Kidney (tissue), 14 donors: ENCODE results near the gene PEF1. TPM values are rescaled to one million over a fixed set of nuclear protein-coding genes. Genes with fewer than 3 reads are reported as not detected.

ENCODE experiments used
- DNase-seq, 5 donors: peaks; one replicate each; pipeline ENCODE4 v3.0.0-alpha.2; 2013 to 2020
- FAIRE-seq: peaks from 2 replicates; lab custom pipeline; 2012; peaks lifted over from hg19 to GRCh38; lab: Jason Lieb, UNC
- H3K27ac ChIP-seq, 2 donors: one replicate each; pipeline ENCODE4 v1.7.0; 2013; ENCODE audit warnings: low read depth in 2 of 2, low read length in 2 of 2, inconsistent platforms in 1 of 2
- H3K27me3 ChIP-seq: one replicate; pipeline ENCODE4 v1.7.1; 2013; ENCODE audit warnings: low read length, inconsistent platforms; ENCODE audit not compliant: control insufficient read depth, insufficient read depth
- H3K36me3 ChIP-seq, 3 donors: one replicate each; pipeline versions ENCODE4 v1.7.0 to v1.7.1; 2013; ENCODE audit warnings: low read length in 3 of 3, control low read depth in 1 of 3, inconsistent platforms in 1 of 3; ENCODE audit not compliant: insufficient read depth in 3 of 3, control insufficient read depth in 2 of 3
- H3K4me1 ChIP-seq, 3 donors: one replicate each; pipeline versions ENCODE4 v1.7.0 to v1.7.1; 2013; ENCODE audit warnings: low read length in 3 of 3, inconsistent platforms in 1 of 3, low read depth in 1 of 3; ENCODE audit not compliant: control insufficient read depth in 2 of 3, insufficient read depth in 2 of 3
- H3K4me3 ChIP-seq, 3 donors: one replicate each; pipeline versions ENCODE4 v1.7.0 to v1.8.1; 2013; ENCODE audit warnings: low read length in 3 of 3, control low read depth in 1 of 3, inconsistent platforms in 1 of 3
- H3K9ac ChIP-seq, 3 donors: one replicate each; pipeline versions ENCODE4 v1.7.0 to v1.7.1; 2013; ENCODE audit warnings: low read length in 3 of 3, control low read depth in 1 of 3, inconsistent platforms in 1 of 3
- H3K9me3 ChIP-seq, 3 donors: one replicate each; pipeline versions ENCODE4 v1.7.0 to v1.7.1; 2013; ENCODE audit warnings: low read length in 3 of 3, control low read depth in 1 of 3, inconsistent platforms in 1 of 3; ENCODE audit not compliant: control insufficient read depth in 2 of 3, insufficient read depth in 1 of 3
- intact Hi-C: fragments of 100-400 bp; cut with DNase I; formaldehyde crosslinking; loops from one replicate; pipeline ENCODE4 v1.11.1; 2022
- polyA plus RNA-seq: library from polyadenylated mRNA; stranded (reverse); fragments of 350-450 nt; fragmentation: Illumina TruSeq; extraction: RNeasy Lipid Tissue Mini Kit (QIAGEN cat#74804); gene quantifications from one replicate; pipeline ENCODE4 v1.2.3, GENCODE V29; 2014; ENCODE audit warnings: low read depth, low replicate concordance; ENCODE audit not compliant: insufficient read depth
- total RNA-seq: library from RNA; stranded (reverse); fragmentation: NEBNext Ultra II Directional; extraction: Animal tissue kit (Norgen Biotek cat#: 25700); gene quantifications from one replicate; pipeline ENCODE4 v1.2.1, GENCODE V29; 2021
- TF ChIP-seq, protein P1 (sequence below): IDR thresholded peaks from 3 replicates; pipeline ENCODE4 v1.5.1; 2012; ENCODE audit warnings: mild to moderate bottlenecking, moderate library complexity, borderline replicate concordance; ENCODE audit not compliant: insufficient read depth; ENCODE audit errors: extremely low read depth
- donor health status: control.
- donor health status: control.
- donor health status: control.
- donor health status: control.
- donor health status: control.
- donor health status: DM: yes; HTN: yes; CAD: no.
- donor health status: Normal renal cell carcinoma (clear cell type).

The PEF1 gene
- total and polyA plus RNA-seq, 2 donors from 2014 or later: 69.0 to 120 TPM

DNA sequence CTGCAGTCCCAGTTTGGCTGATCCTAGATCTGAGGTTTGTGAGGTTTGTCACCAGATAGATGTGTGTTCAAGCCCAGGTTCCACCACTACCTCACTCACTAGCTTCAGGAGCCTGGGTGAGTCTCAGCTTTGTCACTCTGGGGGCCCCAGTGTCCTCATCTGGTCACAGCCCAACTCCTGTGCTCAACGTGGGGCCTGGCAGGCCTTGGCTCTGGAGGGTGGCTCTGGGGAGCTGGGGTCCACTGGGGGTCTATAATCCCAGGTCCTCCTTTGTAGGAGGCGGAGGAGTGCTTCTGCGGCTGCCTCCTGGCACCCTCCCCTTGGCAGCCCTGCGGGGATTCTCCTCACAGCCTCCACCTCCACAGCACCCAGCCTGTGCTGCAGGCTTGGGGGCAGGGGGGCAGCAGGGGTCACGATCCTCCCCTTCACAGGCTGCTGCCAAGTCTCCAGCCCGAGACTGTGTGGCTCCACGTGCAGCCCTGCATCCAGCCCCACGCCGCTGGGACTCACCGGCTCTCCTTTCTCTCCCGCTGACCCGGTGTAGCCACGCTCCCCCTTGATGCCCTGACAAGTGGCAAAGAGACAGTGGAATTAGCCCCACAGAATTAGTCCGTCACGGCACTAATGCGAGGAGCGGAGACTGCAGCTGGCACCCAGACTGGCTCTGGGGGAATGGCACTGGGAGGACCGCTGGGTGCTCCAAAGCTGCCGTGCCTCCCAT lies 22.5 kb upstream of the PEF1 start:
- Histone ChIP-seq H3K4me3 (no peak overlapping the region), H3K4me1 (peaks cover 0 to 16% (median 4%) of the 10 kb centered on the region in 3 donors), H3K9me3 (no peaks in the 10 kb centered on the region), H3K27ac (peak overlapping the region in 1 of 2 donors; percentile 11), H3K27me3 (no peaks in the 10 kb centered on the region), H3K9ac (no peak overlapping the region), H3K36me3 (no peaks in the 10 kb centered on the region)
- no peak for DNase-seq
- TF ChIP-seq, protein P1, sequence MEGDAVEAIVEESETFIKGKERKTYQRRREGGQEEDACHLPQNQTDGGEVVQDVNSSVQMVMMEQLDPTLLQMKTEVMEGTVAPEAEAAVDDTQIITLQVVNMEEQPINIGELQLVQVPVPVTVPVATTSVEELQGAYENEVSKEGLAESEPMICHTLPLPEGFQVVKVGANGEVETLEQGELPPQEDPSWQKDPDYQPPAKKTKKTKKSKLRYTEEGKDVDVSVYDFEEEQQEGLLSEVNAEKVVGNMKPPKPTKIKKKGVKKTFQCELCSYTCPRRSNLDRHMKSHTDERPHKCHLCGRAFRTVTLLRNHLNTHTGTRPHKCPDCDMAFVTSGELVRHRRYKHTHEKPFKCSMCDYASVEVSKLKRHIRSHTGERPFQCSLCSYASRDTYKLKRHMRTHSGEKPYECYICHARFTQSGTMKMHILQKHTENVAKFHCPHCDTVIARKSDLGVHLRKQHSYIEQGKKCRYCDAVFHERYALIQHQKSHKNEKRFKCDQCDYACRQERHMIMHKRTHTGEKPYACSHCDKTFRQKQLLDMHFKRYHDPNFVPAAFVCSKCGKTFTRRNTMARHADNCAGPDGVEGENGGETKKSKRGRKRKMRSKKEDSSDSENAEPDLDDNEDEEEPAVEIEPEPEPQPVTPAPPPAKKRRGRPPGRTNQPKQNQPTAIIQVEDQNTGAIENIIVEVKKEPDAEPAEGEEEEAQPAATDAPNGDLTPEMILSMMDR: no peak
- FAIRE-seq: no peak
- intact Hi-C loops: no loop called here

DNA sequence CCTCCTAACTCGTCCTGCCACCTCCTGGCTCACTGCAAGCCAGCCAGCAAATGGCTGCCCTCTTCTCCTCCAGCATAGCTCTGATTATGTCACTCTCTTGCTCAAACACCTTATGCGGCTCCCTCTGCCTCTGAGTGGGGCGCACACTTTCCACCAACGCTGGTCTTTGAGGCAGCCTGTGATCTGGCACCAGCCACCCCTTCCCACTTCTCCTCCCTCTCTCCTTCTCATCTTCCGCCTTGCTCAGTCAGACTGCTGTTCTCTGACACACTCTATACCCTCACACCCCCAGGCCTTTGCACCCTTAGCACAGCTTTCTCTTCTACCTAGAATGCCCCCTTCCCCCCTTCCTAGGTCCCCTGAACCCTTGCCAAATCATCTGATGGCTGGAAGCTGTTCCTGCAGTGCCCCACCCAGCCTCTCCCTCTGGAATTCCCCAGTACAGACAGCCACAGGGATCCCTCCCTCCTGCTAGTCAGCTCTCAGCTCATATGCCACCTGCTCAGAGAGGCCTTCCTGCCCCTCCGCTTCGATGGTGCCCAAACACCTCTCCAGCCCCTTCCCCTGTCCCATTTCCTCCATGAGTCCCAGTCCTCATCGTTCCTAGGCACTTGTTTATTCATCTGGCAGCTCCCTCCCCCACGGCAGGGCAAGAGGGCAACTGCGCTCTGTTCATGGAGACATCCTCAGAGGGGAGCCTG lies 21.7 kb upstream of the PEF1 start:
- TF ChIP-seq, protein P1: no peak
- H3K27me3 ChIP-seq: no peaks in the 10 kb centered on the region
- DNase-seq: peak in 1 of 5 donors; percentile 34
- no peaks in the 10 kb centered on the region for H3K36me3 ChIP-seq
- FAIRE-seq: no peak
- H3K4me1 ChIP-seq: peaks cover 0 to 16% (median 4%) of the 10 kb centered on the region in 3 donors
- no peak overlapping the region for H3K9ac ChIP-seq
- no peak overlapping the region for H3K4me3 ChIP-seq
- H3K9me3 ChIP-seq: no peaks in the 10 kb centered on the region
- H3K27ac ChIP-seq: no peak overlapping the region
- intact Hi-C loops: no loop called here

DNA sequence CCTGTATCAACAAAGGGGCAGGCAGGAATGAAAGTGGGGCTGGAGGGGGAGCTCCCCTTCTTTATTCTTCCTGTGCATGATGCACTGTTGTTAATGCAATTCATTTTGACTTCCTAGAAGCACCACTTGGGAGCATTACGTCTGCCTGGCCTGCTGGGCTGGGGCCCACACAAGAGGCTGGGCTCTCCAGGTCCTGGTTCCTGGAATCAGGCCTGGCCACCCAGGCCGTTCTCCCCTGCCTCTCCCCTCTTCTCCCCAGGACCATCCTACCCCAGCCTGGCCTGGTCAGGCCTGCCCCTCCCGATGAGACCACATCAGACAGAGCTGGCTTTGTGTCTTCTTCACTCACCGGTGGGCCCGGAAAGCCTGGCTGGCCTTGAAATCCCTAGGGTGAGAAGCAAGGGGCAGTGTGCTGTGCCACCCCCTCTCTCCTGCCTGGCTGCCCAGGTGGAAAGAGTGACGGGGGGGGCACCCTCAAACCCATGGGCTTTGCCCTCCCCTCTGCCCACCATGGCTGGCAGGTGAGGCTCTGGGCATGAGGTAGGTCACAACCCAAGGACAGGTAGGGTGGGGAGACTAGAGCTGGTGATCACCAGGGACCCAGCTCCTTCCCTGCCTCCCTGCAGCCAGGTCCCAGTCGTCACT lies 20.7 kb upstream of the PEF1 start:
- Histone ChIP-seq H3K9ac (no peak overlapping the region), H3K27ac (no peak overlapping the region), H3K4me1 (peaks cover 0 to 14% (median 4%) of the 10 kb centered on the region in 3 donors), H3K4me3 (no peak overlapping the region), H3K27me3 (no peaks in the 10 kb centered on the region), H3K36me3 (no peaks in the 10 kb centered on the region), H3K9me3 (no peaks in the 10 kb centered on the region)
- TF ChIP-seq, protein P1: no peak
- FAIRE-seq (no peak), DNase-seq (peak in 1 of 5 donors; percentile 29)
- intact Hi-C loops: no loop called here
